Adrenal gland (tissue), 5 donors: Measurements from ENCODE around the gene GIMAP7.

Source experiments
- POLR2A ChIP-seq, 2 donors: fragments of 450-650 bp; IDR thresholded peaks; one replicate each; pipeline ENCODE4 v1.6.1; 2017; ENCODE audit warnings: antibody characterized with exemption in 2 of 2, mild to moderate bottlenecking in 2 of 2, moderate library complexity in 1 of 2
- TF ChIP-seq, protein P1 (sequence below), 6 experiments: fragments of 450-650 bp in 4 of 6; fragments of 200-600 bp in 2 of 6; sonication (generic) in 1 of 6; IDR thresholded peaks; 1 replicate in 5 of 6; 2 replicates in 1 of 6; pipeline versions ENCODE4 v1.5.1 to v1.8.0; 2016 to 2021; ENCODE audit warnings: antibody characterized with exemption in 6 of 6, mild to moderate bottlenecking in 2 of 6, moderate library complexity in 1 of 6
- donor health status: DM: no; HTN: no; CAD: no.

DNA sequence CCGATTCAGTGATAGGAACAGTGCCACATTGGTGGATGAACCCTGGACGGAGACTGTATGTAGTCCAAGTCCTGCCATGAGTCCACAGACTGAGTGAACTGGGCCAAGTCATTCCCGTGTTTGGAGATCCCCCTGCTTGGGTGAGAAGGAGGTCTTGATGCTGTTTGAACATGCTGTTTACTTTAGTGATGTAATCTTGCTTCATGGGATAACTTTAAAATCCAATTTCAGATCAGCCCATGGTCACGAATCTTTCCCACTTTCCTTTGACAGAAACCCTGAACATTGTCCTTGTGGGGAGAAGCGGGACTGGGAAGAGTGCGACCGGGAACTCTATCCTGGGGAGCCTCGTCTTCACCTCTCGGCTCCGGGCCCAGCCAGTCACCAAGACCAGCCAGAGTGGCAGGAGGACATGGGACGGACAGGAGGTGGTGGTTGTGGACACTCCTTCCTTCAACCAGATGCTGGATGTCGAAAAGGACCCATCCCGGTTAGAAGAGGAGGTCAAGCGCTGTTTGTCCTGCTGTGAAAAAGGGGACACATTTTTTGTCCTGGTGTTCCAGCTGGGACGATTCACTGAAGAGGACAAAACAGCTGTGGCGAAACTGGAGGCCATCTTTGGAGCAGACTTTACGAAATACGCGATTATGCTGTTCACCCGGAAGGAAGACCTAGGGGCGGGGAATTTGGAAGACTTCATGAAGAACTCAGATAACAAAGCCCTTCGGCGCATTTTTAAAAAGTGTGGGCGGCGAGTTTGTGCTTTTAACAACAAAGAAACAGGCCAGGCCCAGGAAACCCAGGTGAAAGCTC, 37.6 kb upstream of the GIMAP7 start:
- no peak for TF ChIP-seq POLR2A (IDR thresholded peaks at IDR 0.05)
- TF ChIP-seq, protein P1, sequence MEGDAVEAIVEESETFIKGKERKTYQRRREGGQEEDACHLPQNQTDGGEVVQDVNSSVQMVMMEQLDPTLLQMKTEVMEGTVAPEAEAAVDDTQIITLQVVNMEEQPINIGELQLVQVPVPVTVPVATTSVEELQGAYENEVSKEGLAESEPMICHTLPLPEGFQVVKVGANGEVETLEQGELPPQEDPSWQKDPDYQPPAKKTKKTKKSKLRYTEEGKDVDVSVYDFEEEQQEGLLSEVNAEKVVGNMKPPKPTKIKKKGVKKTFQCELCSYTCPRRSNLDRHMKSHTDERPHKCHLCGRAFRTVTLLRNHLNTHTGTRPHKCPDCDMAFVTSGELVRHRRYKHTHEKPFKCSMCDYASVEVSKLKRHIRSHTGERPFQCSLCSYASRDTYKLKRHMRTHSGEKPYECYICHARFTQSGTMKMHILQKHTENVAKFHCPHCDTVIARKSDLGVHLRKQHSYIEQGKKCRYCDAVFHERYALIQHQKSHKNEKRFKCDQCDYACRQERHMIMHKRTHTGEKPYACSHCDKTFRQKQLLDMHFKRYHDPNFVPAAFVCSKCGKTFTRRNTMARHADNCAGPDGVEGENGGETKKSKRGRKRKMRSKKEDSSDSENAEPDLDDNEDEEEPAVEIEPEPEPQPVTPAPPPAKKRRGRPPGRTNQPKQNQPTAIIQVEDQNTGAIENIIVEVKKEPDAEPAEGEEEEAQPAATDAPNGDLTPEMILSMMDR (IDR thresholded peaks at IDR 0.05), result no peak
